Keratinocyte (primary cell): ENCODE data around the gene UBC. TPM values are rescaled to one million over a fixed set of nuclear protein-coding genes. Genes with fewer than 3 reads are reported as not detected.

Source experiments
- DNase-seq: peaks from one replicate; pipeline ENCODE4 v3.0.0-alpha.2; 2011; ENCODE audit warnings: low read depth, missing footprints, low spot score
- FAIRE-seq: peaks from 2 replicates; lab custom pipeline; 2011; peaks lifted over from hg19 to GRCh38; lab: Jason Lieb, UNC
- H2AFZ ChIP-seq: 2 replicates; pipeline ENCODE4 v1.6.0; 2012; ENCODE audit warnings: low read length, control low read depth, inconsistent platforms; ENCODE audit not compliant: control insufficient read depth
- H3K27ac ChIP-seq: 2 replicates; pipeline ENCODE4 v1.5.1; 2011; ENCODE audit warnings: low read length; ENCODE audit not compliant: control insufficient read depth, insufficient read depth
- H3K27me3 ChIP-seq: 3 replicates; pipeline ENCODE4 v1.6.0; 2011; ENCODE audit warnings: low read length; ENCODE audit not compliant: control insufficient read depth, insufficient read depth; ENCODE audit errors: extremely low read depth
- H3K36me3 ChIP-seq, 2 experiments: 2 replicates in 1 of 2; 3 replicates in 1 of 2; pipeline ENCODE4 v1.5.1; 2011; ENCODE audit warnings: low read length in 2 of 2, mild to moderate bottlenecking in 1 of 2; ENCODE audit not compliant: control insufficient read depth in 2 of 2, insufficient read depth in 2 of 2; ENCODE audit errors: extremely low read depth in 1 of 2
- H3K4me1 ChIP-seq: 3 replicates; pipeline ENCODE4 v1.5.1; 2011; ENCODE audit warnings: low read length; ENCODE audit not compliant: control insufficient read depth, insufficient read depth; ENCODE audit errors: extremely low read depth
- H3K4me2 ChIP-seq: 3 replicates; pipeline ENCODE4 v1.6.0; 2011; ENCODE audit warnings: low read depth, low read length; ENCODE audit not compliant: control insufficient read depth, insufficient read depth; ENCODE audit errors: extremely low read depth
- H3K4me3 ChIP-seq, 3 experiments: fragments of 200-600 bp in 1 of 3; sonication (generic) in 1 of 3; 2 replicates in 2 of 3; 3 replicates in 1 of 3; pipeline ENCODE4 v1.5.1; 2011 to 2016; ENCODE audit warnings: low read length in 3 of 3, mild to moderate bottlenecking in 3 of 3, control low read depth in 2 of 3, inconsistent platforms in 1 of 3, low read depth in 1 of 3, mixed read lengths in 1 of 3, mixed run types in 1 of 3, moderate library complexity in 1 of 3; ENCODE audit not compliant: control insufficient read depth in 2 of 3, insufficient read depth in 2 of 3; ENCODE audit errors: extremely low read depth in 1 of 3
- H3K79me2 ChIP-seq: 2 replicates; pipeline ENCODE4 v1.6.0; 2012; ENCODE audit warnings: low read length; ENCODE audit not compliant: control insufficient read depth, insufficient read depth
- H3K9ac ChIP-seq: 3 replicates; pipeline ENCODE4 v1.6.0; 2011; ENCODE audit warnings: low read length; ENCODE audit not compliant: control insufficient read depth, insufficient read depth; ENCODE audit errors: extremely low read depth
- H3K9me1 ChIP-seq: 3 replicates; pipeline ENCODE4 v1.6.0; 2011; ENCODE audit warnings: low read length; ENCODE audit not compliant: control insufficient read depth, insufficient read depth; ENCODE audit errors: extremely low read depth
- H3K9me3 ChIP-seq: 2 replicates; pipeline ENCODE4 v1.5.1; 2012; ENCODE audit warnings: low read depth, low read length; ENCODE audit not compliant: control insufficient read depth
- H4K20me1 ChIP-seq: 3 replicates; pipeline ENCODE4 v1.6.0; 2011; ENCODE audit warnings: low read length; ENCODE audit not compliant: control insufficient read depth, insufficient read depth; ENCODE audit errors: extremely low read depth
- CTCF ChIP-seq, 3 experiments: IDR thresholded peaks in 1 of 3; conservative IDR thresholded peaks in 1 of 3; optimal IDR thresholded peaks in 1 of 3; 2 replicates in 2 of 3; 3 replicates in 1 of 3; pipeline versions ENCODE3 to v1.5.1; 2011; ENCODE audit warnings: low read length in 3 of 3, mild to moderate bottlenecking in 3 of 3, moderate library complexity in 2 of 3, control low read depth in 1 of 3, inconsistent platforms in 1 of 3; ENCODE audit not compliant: insufficient read depth in 2 of 3; ENCODE audit errors: extremely low read depth in 1 of 3
- EZH2 ChIP-seq: IDR thresholded peaks from one replicate; pipeline ENCODE4 v1.6.1; 2012; ENCODE audit warnings: inconsistent platforms, mild to moderate bottlenecking, low read length, moderate library complexity
- dilution Hi-C: fragments of 300-500 bp; cut with MboI; formaldehyde crosslinking; loops from one replicate; pipeline ENCODE4 v1.7.0; 2020; ENCODE audit warnings: low sequenced_read_pairs; ENCODE audit not compliant: extremely low pct_ligation_motif_present
- polyA plus RNA-seq, 5 experiments: library from polyadenylated mRNA; depleted of rRNA in 3 of 5; stranded (reverse) in 3 of 5; stranded (forward) in 1 of 5; unstranded in 1 of 5; fragments of >200 nt; gene quantifications; 1 replicate in 1 of 5; 2 replicates in 3 of 5; 3 replicates in 1 of 5; pipeline versions ENCODE4 v1.2.1 to v1.2.3, GENCODE V29; 2011 to 2012; ENCODE audit warnings: missing spikeins in 2 of 5, low read depth in 1 of 5, low replicate concordance in 1 of 5

UBC gene
- polyA plus RNA-seq, 1 donor (not counting 4 experiments of a cell fraction or from before 2014, with no cell fraction given), result 2,363 TPM

GRCh38 chr12:124949779-124950728 lies 35.6 kb upstream of the UBC start:
- DNase-seq (no peak), FAIRE-seq (no peak)
- Histone ChIP-seq H3K9ac (no peak overlapping the region), H3K79me2 (no peaks in the 10 kb centered on the region), H3K4me2 (no peak overlapping the region), H3K4me1 (no peaks in the 10 kb centered on the region), H2AFZ (no peak overlapping the region), H4K20me1 (no peaks in the 10 kb centered on the region), H3K36me3 (peaks cover 30 to 33% of the 10 kb centered on the region in 2 experiments), H3K9me3 (no peaks in the 10 kb centered on the region), H3K9me1 (no peaks in the 10 kb centered on the region), H3K4me3 (no peak overlapping the region), H3K27ac (no peak overlapping the region), H3K27me3 (no peaks in the 10 kb centered on the region)
- dilution Hi-C loops, result no loop called here
- no peak for TF ChIP-seq CTCF (optimal IDR thresholded peaks at IDR 0.05 in 1 of 3, IDR thresholded peaks at IDR 0.05 in 1 of 3, conservative IDR thresholded peaks at IDR 0.05 in 1 of 3; ENCODE audit: extremely low read depth in 1 of 3, insufficient read depth in 2 of 3, low read length in 3 of 3)
- TF ChIP-seq EZH2, result no peak

GRCh38 chr12:124949066-124949465 lies 34.6 kb upstream of the UBC start:
- peaks cover 24 to 32% of the 10 kb centered on the region in 2 experiments for H3K36me3 ChIP-seq
- H4K20me1 ChIP-seq, result no peaks in the 10 kb centered on the region
- no peak overlapping the region for H3K27ac ChIP-seq
- H3K4me2 ChIP-seq, result no peak overlapping the region
- dilution Hi-C loops, result no loop called here
- no peaks in the 10 kb centered on the region for H3K79me2 ChIP-seq
- FAIRE-seq (no peak), DNase-seq (no peak)
- no peak overlapping the region for H2AFZ ChIP-seq
- no peaks in the 10 kb centered on the region for H3K9me1 ChIP-seq
- no peaks in the 10 kb centered on the region for H3K9me3 ChIP-seq
- no peak overlapping the region for H3K4me3 ChIP-seq
- H3K9ac ChIP-seq, result no peak overlapping the region
- H3K4me1 ChIP-seq, result no peaks in the 10 kb centered on the region
- TF ChIP-seq EZH2, result no peak
- H3K27me3 ChIP-seq, result no peaks in the 10 kb centered on the region
